HG02678 (cell line): Measurements from ENCODE around the gene ADCY2.

Experiments
- ATAC-seq: cut with Tn5 transposase; IDR thresholded peaks from one replicate; pipeline ENCODE4 v1.9.1; 2021; ENCODE audit warnings: mild to moderate bottlenecking, moderate library complexity; ENCODE audit not compliant: unreplicated experiment

ADCY2 gene

DNA sequence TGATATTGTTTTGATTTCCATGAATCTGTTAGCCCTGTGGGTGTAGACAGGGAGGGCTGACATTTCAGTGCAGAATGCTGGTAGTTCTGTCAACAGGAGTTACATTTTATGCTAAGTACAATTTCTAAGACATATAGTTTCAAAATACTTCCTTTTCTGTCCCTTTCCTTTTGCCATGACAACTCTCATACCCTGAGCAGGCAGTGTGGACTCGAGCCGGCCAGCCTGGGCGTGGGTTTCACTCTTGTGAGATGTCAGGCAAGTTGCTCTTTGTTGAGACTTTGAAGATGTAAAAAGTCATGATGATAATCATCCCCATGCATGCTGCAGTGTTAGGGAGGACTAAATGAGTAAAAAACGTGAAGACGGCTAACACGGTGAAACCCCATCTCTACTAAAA lies 257.1 kb downstream of the ADCY2 start:
- ATAC-seq: no peak

DNA sequence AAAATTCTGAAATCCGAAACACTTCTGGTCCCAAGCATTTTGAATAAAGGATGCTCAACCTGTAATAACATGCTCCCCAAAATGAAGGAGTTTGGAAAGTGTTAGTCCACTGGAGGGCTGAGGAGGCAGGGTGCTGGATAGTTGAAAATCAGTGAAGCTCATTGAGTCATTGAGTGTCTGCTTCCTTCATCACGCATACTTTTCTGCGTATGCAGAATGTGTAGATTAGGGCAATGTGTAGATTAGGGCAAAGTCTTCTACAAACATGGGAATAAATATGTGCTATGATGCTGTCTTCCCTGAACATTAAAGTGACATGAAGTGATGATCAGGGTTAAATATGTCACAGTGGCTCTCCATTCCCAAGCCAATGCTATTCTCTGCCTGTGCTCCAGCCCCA lies 261.2 kb downstream of the ADCY2 start:
- no peak for ATAC-seq

DNA sequence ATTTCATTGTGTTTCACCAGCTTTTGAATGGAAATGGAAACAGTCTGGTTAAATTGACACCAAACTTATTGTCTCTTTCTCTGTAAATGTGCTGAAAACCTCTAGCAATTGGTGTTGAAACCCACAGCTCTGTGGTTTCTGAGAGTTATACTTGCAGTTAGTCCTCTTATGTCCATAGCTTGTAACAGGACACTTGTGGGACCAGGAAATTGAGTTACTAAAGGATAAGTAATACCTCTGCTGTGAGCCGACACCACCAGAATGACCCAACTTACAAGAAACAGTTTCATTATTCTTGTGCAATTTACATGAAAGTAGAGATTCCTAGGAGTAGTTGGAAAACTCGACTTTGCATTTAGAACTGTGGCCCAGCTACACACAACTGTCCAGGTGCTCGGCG lies 263.5 kb downstream of the ADCY2 start:
- ATAC-seq: no peak

DNA sequence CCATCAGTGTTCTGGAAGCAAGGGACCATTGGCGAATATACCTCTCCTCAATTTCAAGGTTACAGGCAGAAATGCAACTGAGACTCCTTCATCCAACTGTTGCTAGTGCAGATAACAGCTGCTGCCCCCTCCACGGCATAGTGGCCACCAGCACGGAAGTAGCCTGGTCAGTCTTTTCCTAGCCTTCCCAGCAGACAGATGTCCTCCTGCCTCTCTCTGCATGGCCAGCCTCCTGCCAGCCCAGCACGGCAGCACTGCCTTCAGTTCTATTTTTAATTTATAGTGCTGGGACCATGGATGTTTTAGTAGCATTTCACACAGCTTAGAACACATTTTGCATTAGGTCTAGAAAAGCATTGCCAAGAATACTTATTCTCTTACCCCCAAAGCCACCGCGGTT lies 266.4 kb downstream of the ADCY2 start:
- ATAC-seq: no peak

DNA sequence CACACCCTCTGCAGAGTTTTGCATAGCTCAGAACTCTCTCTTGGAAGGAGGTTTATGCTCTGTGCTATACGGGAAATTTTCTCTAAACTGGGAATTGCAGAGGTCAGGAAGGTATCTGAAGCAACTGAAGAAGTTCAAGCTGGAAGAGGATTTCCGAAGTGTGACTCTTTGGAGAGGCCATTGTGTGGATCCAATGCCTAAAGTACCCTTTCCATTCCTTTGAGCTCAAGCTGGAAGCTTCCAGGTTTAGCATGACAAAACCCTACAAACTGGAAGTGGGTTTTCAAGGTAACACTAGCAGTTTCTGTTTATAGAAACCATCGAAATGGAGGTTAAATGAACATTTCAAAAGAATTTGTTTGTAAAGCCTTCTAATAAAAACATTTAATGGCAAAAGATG lies 267.9 kb downstream of the ADCY2 start:
- no peak for ATAC-seq

DNA sequence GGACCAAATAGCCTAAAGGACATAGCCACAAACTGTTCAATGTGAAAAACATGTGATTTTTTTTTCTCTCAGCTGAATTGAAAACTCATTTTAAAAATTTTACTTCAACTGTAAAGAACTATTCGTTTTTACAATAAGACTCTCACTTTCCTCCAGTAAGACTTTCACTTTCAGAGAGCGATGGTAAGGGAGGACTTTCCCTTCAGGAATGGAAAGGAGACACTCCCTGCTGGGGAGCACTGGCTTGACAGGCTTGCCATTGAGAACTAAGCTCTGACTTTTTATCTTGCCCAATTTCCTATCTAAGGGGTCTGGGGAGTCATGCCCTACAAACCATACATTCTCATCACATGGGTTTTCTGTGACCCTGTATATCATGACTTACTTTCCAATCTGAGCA lies 268.3 kb downstream of the ADCY2 start:
- no peak for ATAC-seq

DNA sequence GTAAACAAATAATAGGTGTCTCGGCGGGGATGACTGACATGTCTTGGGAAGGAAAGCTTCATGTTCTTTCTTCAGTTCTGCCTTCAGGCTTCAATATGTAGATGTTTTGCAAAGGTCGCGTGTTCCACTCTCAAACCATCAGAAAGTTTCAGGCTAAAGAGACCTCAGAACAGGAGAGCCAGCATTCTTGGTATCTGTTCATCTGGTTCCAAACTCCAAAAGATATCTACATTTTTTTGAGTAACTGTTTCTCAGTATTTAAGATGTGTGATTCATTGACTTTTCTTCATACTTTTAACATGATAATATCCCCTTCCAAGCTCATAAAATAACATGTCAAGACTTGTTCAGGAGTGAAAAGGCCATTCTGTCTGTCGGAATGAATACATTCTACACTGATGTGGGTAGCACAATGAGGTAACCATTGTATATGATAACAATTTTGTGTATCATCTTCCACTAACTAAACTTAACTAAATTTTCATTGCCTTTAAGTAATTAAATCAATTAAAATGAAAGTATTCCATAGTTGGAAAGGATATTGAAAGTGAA lies 271.4 kb downstream of the ADCY2 start:
- ATAC-seq: no peak

DNA sequence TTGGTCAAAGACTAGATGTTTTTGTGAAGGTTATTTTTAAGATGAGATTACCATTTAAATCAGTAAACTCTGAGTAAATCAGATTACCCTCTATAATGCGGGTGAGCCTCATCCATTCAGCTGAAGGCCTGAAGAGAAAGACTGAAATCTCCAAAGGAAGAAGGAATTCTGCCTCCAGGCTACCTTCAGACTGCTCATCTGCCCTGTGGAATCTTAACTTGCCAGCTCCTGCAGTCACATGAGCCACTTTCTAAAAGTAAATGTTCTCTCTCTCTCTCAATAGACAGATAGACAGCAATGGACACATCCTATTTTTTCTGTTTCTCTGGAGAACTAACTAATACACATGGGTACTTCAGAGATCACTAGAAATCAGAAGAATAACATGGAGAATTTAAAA lies 272.2 kb downstream of the ADCY2 start:
- ATAC-seq: no peak

DNA sequence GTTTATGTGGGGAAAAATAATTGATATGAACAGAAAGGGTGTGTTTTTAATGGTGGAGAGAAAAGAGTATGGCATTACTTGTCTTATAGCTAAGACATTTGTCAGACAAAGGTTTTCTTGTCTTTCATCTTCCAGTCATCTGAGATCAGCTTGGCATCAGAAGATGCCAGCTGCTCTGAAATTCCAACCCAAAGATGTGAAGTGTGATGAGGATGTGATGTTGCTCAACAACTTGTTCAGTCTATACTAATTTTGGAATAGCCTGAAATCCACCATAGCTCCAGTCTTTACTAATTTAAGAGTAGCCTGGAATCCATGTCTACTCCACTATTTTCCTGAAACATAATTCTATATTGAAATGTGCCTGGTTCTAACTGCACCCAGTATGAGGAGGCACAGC lies 272.7 kb downstream of the ADCY2 start:
- ATAC-seq: no peak

DNA sequence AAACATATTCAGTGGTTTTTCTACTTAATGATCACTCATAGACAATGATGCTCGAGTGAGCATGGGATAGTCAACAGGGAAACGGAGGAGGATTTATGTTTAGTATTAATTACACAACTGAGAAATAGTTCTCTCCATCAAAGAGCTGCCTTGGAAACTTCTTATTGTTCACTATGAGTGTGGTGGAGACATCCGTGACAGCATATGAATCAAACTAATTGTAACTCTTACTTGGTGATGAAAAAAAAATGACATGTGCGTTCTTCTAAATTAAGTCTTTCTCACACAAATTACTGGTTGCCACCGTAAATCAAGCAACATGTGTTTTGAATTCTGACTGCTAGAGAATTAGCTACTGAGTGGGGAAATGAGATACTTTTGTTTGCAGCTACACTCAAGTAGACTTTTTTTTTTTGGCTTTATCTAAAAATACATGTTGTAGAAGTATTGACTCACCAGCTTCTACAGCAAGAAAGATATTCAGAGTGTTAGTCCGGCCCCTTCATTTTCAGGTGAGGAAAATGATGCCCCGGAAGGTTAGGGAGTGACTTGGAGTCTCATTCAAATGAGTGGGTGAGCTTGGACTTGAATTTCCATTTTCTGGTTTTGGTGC lies 275.5 kb downstream of the ADCY2 start:
- no peak for ATAC-seq

DNA sequence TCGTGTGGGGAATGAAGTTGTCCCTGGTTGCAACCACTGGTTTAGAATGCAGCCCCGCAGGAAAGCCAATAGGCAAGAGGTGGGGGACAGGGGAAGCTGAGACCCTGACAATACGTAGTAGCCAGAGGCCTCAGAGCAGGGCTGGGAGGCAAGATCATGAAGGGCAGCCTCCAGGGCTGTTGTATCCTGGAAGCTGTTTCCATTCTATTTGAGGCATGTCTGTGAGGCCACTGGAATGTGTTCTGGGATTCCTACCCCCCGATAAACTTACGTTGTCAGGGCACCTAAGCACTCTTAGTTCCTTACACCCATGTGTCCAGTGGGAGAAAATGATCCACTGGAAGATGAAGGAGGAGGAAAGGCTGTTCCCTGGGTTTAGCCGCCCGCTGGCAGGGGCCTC lies 277.7 kb downstream of the ADCY2 start:
- no peak for ATAC-seq

DNA sequence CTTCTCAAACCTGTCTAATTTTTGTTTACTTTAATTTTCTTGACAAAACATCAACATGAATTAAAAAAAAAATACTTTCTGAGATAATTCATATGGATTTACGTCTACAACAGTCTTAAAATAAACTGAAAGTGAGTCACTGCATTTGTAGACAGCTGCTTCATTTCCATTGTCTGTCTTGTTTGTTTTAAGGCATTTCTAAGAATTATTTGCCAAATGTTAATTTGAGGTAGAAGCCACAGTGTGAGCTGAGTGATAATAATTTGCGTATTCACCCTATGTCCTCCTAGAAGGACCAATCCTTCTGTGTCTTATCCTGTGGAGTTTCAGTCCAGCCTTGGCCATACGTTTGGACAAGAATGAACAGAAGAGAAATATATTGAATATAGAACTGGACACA lies 280.5 kb downstream of the ADCY2 start:
- no peak for ATAC-seq

DNA sequence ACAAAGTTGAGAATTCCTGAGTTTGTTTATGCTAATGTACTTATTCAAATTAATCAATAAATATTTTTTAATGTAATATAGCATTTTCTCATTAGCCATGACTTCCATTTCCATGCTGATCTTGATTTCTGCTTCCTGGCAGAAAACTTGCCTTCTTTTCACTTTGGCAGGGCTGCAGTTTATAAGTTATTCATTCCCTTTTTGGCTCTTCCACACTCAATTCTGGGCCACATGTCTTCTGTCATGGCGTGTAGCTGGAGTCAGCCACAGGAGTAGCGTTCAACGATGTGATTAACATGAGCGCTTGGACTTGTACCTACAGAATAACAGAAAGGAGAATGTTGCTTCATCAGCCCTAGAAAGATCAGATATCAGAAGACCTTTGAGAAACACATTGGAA lies 282.1 kb downstream of the ADCY2 start:
- ATAC-seq: no peak

DNA sequence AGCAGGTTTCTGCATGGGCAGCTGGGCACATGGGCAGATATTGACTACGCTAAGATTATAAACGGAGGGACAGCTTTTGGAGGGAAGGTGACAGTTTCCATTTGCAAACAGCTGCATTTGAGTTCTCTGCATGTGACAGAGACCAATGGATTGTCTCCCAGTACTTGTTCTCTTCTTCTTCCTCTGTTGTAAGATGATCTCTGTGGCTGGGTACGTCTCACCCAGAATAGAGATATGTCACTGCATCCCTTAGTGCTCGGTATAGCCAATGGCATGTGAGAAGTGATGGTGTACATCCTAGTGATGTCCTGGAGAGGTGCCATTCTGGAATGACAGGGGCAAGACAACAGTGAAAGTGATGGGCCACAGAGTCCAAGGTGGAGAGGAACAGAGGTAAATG lies 283.7 kb downstream of the ADCY2 start:
- no peak for ATAC-seq

DNA sequence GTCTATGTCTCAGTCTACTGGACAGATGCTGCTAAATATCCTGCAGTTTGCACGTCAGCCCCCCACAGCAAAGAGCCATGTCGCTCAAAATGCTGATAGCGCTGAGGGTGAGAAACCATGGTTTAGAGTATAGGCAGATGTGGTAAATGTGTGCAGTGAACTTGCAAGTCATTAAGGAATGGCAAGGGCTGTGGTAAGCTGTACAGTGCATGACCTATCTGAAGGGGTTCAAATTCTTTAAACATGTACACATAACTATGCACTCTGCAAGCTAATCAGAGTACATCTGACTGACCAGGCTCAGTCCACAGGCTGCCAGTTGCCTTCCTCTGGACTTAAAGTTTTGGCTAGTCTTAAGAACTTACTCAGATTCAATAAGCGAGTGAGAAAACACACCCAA lies 284.3 kb downstream of the ADCY2 start:
- ATAC-seq: no peak

DNA sequence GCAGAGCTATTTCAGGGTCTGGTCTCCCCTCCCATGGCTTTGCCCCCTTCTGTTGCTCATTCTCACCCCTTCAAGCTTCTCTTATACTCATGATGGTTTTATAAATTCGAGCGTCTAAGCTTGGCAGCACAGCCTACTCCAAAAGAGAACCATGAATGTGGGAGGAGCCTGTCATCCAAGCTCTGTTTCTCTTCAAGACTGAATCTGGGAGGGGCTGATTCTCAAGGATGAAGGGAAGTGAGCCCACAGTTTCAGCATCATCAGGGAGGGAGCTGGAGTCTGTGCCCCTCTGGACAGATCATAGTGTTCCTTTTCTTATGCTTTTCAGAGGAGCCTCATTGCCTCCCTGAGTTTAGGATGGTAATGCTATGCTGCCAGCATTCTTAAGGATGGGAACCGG lies 286.4 kb downstream of the ADCY2 start:
- no peak for ATAC-seq

DNA sequence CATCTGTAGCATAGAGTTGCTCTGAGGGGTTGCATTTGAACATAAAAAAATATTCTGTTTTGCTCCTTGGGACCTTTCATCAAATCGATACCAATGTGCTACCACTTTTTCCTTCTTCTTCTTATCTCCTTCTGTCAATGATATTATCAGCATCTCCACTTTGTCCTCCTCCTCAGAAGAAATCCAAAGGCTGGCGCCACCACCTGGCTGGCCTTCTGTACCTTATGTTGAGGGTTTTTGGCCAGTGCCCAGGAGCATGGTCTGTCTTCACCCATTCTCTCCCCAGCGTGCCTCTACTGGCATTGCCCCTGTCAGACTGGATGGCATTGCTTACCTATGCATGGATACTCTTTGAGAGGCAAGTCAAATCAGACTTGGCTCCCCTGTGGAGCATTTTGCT lies 287.8 kb downstream of the ADCY2 start:
- no peak for ATAC-seq

DNA sequence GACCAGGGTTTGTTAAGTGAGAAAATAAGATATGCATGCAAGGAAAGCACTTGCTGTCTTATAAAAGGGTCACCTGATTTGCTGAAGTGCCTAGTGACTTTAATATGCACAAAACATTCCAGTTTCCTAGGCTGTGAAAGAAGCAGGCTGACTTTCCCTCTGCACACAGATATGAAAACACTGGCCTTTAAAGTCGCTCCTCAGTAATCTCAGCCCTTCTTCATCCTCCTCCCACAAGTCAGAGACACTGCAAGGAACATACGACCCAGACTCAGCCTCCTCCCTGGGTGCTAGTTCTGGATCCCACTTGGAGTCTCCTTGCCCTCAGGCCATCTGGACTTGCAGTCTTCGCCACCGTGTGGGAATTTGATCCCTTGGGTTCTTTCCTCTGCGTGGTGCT lies 288.9 kb downstream of the ADCY2 start:
- ATAC-seq: no peak

DNA sequence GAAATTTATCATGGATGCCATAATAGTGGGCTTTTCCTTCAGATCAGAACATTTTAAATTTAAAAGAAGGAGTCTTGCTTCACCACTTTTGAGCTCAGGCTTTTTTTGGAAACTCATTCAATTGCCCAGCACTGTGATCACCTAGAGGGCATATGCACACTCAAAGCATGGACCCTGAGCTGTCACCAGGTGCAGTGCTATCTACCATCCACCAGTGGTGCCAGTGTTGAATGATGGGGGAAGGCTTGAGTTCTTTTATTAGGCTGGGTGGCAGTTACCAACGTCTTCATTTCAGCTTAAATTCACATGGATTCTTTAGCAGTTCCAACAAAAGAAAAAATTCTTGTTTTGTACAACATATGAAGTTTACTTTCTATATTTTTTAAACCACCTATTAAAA lies 290.9 kb downstream of the ADCY2 start:
- no peak for ATAC-seq

DNA sequence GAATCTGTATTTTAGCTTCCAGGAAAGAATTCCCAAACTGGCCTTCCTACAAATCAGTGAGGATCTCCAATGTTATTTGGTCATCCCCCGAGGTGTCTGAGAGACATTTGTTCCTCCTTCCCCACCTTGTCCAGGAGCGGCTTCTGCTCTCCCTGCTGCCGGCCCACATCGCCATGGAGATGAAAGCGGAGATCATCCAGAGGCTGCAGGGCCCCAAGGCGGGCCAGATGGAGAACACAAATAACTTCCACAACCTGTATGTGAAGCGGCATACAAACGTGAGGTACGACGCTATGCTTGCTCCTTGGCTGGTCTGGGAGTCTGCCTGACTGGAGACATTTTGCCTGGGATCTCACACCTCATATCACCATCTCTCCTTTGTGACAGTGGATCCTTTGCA lies 294.6 kb downstream of the ADCY2 start:
- no peak for ATAC-seq

DNA sequence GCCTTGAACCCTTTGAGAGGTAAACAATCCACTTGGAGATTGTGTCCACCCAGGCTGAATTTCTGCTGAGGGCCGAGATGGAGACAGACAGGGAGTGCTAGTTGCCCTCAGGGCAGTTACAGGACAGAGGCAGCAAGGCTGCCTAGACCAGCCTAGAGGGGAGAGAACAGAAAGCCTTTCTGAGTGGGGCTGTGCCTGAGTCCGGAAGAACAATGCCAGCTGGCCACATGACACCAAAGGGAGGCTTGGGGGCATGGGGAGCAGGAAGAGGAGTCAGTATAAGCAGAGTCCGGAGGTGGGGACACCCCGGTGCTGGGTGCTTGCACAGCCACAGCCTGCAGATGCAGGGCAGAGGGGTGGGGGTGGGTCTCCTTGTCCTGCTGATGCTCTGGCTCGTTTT lies 309.3 kb downstream of the ADCY2 start:
- no peak for ATAC-seq

DNA sequence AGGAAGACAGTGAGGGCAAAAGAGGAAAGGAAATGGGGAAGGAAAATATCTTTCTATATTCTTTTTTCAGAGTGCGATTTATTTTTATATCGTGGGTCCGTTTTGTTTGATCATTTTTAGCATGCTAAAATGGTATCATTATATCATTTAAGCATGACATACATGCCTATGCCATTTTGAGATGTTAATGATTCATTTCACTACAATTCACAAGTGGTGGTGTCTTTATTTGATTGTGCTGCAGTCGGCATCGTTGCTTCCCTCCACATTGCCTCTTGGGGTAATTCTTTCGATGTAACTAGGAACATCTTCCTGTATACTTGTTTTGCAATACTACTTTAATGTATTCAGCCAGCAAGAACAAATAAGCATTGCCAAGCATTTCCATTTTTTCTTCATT lies 309.8 kb downstream of the ADCY2 start:
- ATAC-seq: no peak

DNA sequence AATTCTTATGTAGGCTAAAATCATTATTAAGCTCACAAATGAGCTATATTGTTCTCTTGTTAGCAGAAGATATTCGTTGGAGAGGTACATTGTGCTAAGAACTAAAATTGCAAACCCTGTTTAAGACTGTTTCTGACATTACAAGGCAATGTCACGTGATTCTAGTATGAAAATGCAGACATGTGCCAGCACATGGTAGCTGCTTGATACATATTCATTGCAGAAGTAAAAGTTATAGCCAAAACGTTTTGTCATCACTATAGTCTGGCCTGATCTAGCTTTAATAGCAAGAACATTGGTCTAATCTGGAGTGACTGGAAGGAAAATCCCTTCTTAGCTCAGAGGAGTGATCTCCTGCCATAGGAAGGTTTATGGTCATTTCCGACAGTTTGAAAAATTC lies 310.3 kb downstream of the ADCY2 start:
- no peak for ATAC-seq
